ENCODE results near the gene KCNJ3.
"Not testable (repeated sequence)": the region's sequence is repeated elsewhere in the genome, so short reads cannot be mapped to it uniquely, and the experiment has no call there.

KCNJ3 gene

GRCh38 chr2:154849482-154849881 is 151.0 kb downstream of the KCNJ3 start:
- DNase-seq: no peak

- DNase-seq: no peak
Observed at GRCh38 chr2:154850532-154850931, 152.0 kb downstream of the KCNJ3 start.

GRCh38 chr2:154855138-154855537 is 156.6 kb downstream of the KCNJ3 start:
- DNase-seq: no peak

- DNase-seq: not testable (repeated sequence)
Observed at GRCh38 chr2:154867151-154867550, 168.7 kb downstream of the KCNJ3 start.

- no peak for DNase-seq
Observed at GRCh38 chr2:154875999-154876398, 177.5 kb downstream of the KCNJ3 start.

DNA sequence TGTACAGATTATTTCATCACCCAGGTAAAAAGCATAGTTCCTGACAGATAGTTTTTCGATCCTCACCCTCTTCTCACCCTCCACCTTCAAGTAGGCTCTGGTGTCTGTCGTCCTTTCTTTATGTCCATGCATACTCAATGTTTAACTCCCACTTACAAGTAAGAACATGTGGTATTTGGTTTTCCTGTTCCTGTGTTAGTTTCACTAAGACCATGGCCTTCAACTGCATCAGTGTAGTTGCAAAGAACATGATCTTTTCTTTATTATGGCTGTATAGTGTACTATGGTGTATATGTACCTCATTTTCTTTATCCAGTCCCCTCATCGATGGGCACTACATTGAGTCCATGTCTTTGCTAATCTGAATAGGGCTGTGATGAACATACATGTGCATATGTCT is 184.2 kb downstream of the KCNJ3 start:
- DNase-seq: no peak

DNA sequence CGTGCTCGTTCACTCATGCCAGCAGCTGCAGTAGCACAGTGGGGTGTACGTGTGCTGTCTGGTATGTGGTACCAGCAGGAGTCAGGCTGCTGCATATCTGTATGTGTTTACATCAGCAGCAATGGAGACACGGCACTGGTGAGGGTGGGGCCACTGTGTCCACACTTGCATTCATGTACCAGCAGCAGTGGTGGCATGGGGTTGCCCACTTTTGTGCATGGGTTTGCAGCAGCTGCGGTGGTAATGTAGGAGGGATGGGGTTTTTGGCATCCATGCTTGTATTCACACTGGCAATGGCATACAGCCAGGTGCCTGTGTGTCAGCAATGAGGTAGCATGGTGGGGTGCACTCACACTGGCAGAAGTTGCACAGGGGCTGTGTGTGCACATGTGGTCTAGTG is 187.8 kb downstream of the KCNJ3 start:
- DNase-seq: no peak

DNA sequence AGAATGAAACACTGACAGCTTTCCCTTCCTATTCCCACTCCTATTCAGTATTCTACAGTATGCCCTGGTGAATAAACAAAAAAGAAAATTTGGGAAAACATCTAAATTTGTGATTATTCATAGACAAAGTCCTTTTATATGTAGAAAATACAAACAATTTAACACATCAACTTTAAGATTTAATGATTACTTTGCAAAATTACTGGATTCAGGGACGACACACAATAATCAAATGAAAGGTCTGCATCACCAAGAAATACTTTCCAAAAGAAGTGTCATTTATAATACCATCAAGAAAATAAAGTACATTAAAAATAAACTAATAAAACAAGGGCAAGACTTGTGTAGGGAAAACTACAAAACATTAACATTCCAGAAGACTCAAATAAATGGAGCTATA is 199.8 kb downstream of the KCNJ3 start:
- no peak for DNase-seq

GRCh38 chr2:154901063-154901462 is 202.6 kb downstream of the KCNJ3 start:
- DNase-seq: no peak

Data from suppressor macrophage (primary cell).